Endothelial cell (in vitro differentiated cells): Measurements from ENCODE around the gene TMEM207. TPM values are rescaled to one million over a fixed set of nuclear protein-coding genes. Genes with fewer than 3 reads are reported as not detected.

ENCODE experiments used
- DNase-seq: peaks from one replicate; pipeline ENCODE4 v3.0.0; 2021; ENCODE audit warnings: low spot score
- H3K27ac Mint-ChIP-seq: one replicate; pipeline ENCODE4 v1.8.0; 2021; ENCODE audit warnings: mixed read lengths, inconsistent platforms; ENCODE audit not compliant: unreplicated experiment
- H3K27me3 Mint-ChIP-seq: one replicate; pipeline ENCODE4 v1.8.0; 2021; ENCODE audit warnings: mild to moderate bottlenecking, moderate library complexity, mixed read lengths, inconsistent platforms; ENCODE audit not compliant: unreplicated experiment
- H3K36me3 Mint-ChIP-seq: one replicate; pipeline ENCODE4 v1.8.0; 2021; ENCODE audit warnings: mild to moderate bottlenecking, low read depth, mixed read lengths, inconsistent platforms; ENCODE audit not compliant: unreplicated experiment
- H3K4me1 Mint-ChIP-seq: one replicate; pipeline ENCODE4 v1.8.0; 2021; ENCODE audit warnings: mild to moderate bottlenecking, mixed read lengths, inconsistent platforms; ENCODE audit not compliant: unreplicated experiment
- H3K4me3 Mint-ChIP-seq: one replicate; pipeline ENCODE4 v1.8.0; 2021; ENCODE audit warnings: mild to moderate bottlenecking, mixed read lengths, inconsistent platforms; ENCODE audit not compliant: unreplicated experiment
- H3K9me3 Mint-ChIP-seq: one replicate; pipeline ENCODE4 v1.8.0; 2021; ENCODE audit warnings: mixed read lengths, inconsistent platforms; ENCODE audit not compliant: unreplicated experiment
- total RNA-seq: library from RNA; stranded (reverse); fragmentation: NEBNext Ultra II Directional; extraction: Animal tissue kit (Norgen Biotek cat#: 25700); gene quantifications from one replicate; pipeline ENCODE4 v1.2.1, GENCODE V29; 2021; ENCODE audit not compliant: unreplicated experiment
- TF ChIP-seq, protein P1 (sequence below): fragments of 200-600 bp; sonication (generic); IDR thresholded peaks from one replicate; pipeline ENCODE4 v1.5.0; 2021; ENCODE audit warnings: antibody characterized with exemption; ENCODE audit not compliant: unreplicated experiment

Gene TMEM207
- total RNA-seq, 1 donor from 2014 or later: not detected

DNA sequence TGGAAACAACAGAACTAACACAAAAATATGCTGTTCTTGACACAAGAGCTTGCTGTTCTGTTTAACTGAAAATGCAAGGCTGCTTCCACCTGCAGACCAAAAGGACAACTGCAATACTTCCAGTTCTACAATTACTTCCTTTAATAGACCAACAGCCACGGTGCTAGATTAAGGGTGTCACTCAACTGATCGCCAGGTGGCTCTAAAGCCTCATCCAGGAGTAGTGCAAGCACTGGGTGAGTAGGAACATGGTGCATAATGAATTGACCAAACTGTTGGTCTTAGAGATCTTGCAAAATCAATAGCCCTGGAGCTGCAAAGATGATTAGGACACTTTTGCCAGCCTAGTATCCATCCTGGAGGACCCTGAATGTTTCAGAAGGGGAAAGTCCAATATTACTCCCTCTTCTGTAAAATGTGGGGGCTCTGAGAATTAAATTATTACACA, 65.4 kb downstream of the TMEM207 start:
- Mint-ChIP-seq H3K27ac (no peak overlapping the region), H3K4me3 (no peak overlapping the region), H3K36me3 (no peaks in the 10 kb centered on the region), H3K9me3 (no peaks in the 10 kb centered on the region), H3K27me3 (no peaks in the 10 kb centered on the region), H3K4me1 (no peaks in the 10 kb centered on the region)
- TF ChIP-seq, protein P1, sequence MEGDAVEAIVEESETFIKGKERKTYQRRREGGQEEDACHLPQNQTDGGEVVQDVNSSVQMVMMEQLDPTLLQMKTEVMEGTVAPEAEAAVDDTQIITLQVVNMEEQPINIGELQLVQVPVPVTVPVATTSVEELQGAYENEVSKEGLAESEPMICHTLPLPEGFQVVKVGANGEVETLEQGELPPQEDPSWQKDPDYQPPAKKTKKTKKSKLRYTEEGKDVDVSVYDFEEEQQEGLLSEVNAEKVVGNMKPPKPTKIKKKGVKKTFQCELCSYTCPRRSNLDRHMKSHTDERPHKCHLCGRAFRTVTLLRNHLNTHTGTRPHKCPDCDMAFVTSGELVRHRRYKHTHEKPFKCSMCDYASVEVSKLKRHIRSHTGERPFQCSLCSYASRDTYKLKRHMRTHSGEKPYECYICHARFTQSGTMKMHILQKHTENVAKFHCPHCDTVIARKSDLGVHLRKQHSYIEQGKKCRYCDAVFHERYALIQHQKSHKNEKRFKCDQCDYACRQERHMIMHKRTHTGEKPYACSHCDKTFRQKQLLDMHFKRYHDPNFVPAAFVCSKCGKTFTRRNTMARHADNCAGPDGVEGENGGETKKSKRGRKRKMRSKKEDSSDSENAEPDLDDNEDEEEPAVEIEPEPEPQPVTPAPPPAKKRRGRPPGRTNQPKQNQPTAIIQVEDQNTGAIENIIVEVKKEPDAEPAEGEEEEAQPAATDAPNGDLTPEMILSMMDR: no peak
- no peak for DNase-seq

DNA sequence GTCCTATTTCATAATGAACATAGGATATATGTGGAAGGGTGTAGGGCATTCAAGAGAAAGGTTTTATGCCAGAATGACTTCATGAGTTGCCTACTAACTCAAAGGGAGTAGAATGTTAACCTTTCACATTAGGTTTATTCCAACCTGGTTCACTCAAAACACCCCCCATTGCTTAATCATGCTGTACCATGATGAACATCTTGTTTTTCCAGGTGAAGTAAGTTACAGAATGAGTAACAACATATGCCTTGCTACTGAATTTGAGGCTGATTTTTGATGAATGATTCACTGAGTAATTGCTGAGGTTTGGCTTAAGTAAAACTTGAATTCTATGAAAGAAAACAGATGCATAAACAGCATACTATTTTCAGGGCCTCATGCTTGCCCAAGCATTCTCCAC, 67.6 kb downstream of the TMEM207 start:
- Mint-ChIP-seq H3K36me3 (no peaks in the 10 kb centered on the region), H3K4me3 (no peak overlapping the region), H3K27ac (no peak overlapping the region), H3K27me3 (no peaks in the 10 kb centered on the region), H3K9me3 (no peaks in the 10 kb centered on the region), H3K4me1 (no peaks in the 10 kb centered on the region)
- TF ChIP-seq, protein P1: no peak
- no peak for DNase-seq

DNA sequence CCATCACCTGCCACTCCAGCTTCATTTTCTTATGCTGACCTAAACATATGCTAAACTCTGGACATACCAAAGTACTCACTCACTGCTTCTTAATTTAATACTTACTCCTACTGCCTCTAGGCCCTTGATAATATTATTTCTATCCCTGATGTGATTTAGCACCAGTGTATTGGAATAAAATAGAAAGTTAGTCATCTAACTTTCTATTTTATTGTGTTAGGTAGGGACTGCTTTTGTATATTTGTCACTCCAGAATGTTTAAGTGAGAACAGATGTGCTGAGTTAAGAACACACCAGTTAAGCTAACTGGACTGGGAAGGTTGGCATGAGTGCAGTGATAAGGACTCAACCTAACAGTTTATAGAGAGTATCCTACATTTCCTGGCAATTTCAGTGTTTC, 68.3 kb downstream of the TMEM207 start:
- Mint-ChIP-seq H3K4me1 (no peaks in the 10 kb centered on the region), H3K27ac (no peak overlapping the region), H3K36me3 (no peaks in the 10 kb centered on the region), H3K4me3 (no peak overlapping the region), H3K27me3 (no peaks in the 10 kb centered on the region), H3K9me3 (no peaks in the 10 kb centered on the region)
- no peak for DNase-seq
- TF ChIP-seq, protein P1: no peak

DNA sequence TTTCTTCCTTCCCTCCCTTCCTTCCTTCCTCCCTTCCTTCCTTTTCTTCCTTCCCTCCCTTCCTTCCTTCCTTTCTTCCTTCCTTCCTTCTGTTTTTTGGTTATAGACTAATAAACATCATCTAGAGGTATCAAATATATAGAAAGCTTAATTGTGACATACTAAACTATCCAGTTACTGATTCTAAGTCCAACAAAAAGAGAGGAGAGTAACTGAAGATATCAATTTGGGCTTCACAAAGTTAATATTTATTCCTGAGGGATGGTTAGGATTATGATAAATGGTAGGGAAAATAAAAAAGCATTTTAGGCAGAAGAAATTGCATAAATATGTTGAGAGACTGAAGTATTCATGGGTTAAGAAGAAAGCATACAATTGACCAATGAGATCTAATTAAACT, 69.5 kb downstream of the TMEM207 start:
- no peaks in the 10 kb centered on the region for H3K9me3 Mint-ChIP-seq
- H3K4me1 Mint-ChIP-seq: no peaks in the 10 kb centered on the region
- H3K27me3 Mint-ChIP-seq: no peaks in the 10 kb centered on the region
- no peak for DNase-seq
- no peak overlapping the region for H3K4me3 Mint-ChIP-seq
- no peaks in the 10 kb centered on the region for H3K36me3 Mint-ChIP-seq
- TF ChIP-seq, protein P1: no peak
- no peak overlapping the region for H3K27ac Mint-ChIP-seq

Other genes starting within 250 kb of the TMEM207 start
- gene CLDN1, start 127.5 kb downstream of the TMEM207 start, total RNA-seq: 0.13 TPM
- gene CLDN16, start 61.7 kb downstream of the TMEM207 start, total RNA-seq: not detected
- gene IL1RAP, start 64.2 kb upstream of the TMEM207 start, total RNA-seq: 7.7 TPM